Suprapubic skin (tissue), 4 donors: ENCODE data around the gene FAM120B. TPM values are rescaled to one million over a fixed set of nuclear protein-coding genes. Genes with fewer than 3 reads are reported as not detected.
"Not testable (repeated sequence)": the region's sequence is repeated elsewhere in the genome, so short reads cannot be mapped to it uniquely, and the experiment has no call there.

Experiments
- DNase-seq, 2 donors: peaks; one replicate each; pipeline ENCODE4 v3.0.0-alpha.2; 2019; ENCODE audit warnings: low spot score in 2 of 2
- H3K27ac ChIP-seq: fragments of 200-600 bp; sonication (generic); one replicate; pipeline ENCODE4 v1.5.1; 2019
- H3K27me3 ChIP-seq: fragments of 200-600 bp; sonication (generic); one replicate; pipeline ENCODE4 v1.5.1; 2019
- H3K36me3 ChIP-seq: fragments of 200-600 bp; sonication (generic); one replicate; pipeline ENCODE4 v1.5.1; 2019
- H3K4me1 ChIP-seq: fragments of 200-600 bp; sonication (generic); one replicate; pipeline ENCODE4 v1.5.1; 2019
- H3K4me3 ChIP-seq: fragments of 200-600 bp; sonication (generic); one replicate; pipeline ENCODE4 v1.5.1; 2019; ENCODE audit warnings: mild to moderate bottlenecking
- H3K9me3 ChIP-seq: fragments of 200-600 bp; sonication (generic); one replicate; pipeline ENCODE4 v1.5.1; 2019
- CTCF ChIP-seq, 2 donors: fragments of 200-600 bp in 1 of 2; fragments of 450-650 bp in 1 of 2; sonication (generic) in 1 of 2; IDR thresholded peaks; one replicate each; pipeline ENCODE4 v1.5.1; 2016 to 2019; ENCODE audit warnings: antibody characterized with exemption in 2 of 2, mild to moderate bottlenecking in 1 of 2, moderate library complexity in 1 of 2
- EP300 ChIP-seq: sonication (generic); formaldehyde crosslinking; IDR thresholded peaks from one replicate; pipeline ENCODE4 v1.6.1; 2017; ENCODE audit warnings: antibody characterized with exemption
- POLR2A ChIP-seq, 2 donors: fragments of 450-650 bp; IDR thresholded peaks; one replicate each; pipeline ENCODE4 v1.6.1; 2017; ENCODE audit warnings: antibody characterized with exemption in 2 of 2, mild to moderate bottlenecking in 2 of 2, moderate library complexity in 2 of 2
- POLR2AphosphoS5 ChIP-seq, 3 donors: sonication (generic); formaldehyde crosslinking; IDR thresholded peaks; one replicate each; pipeline ENCODE4 v1.6.1; 2017; ENCODE audit warnings: antibody characterized with exemption in 3 of 3
- WGBS: methylation state at CpG from one replicate; pipeline ENCODE4 v1.1.5; 2018; 5-methylcytosine and 5-hydroxymethylcytosine counted together
- total RNA-seq, 4 donors: library from RNA; depleted of rRNA; stranded (reverse); fragments of >200 nt; gene quantifications; one replicate each; pipeline ENCODE4 v1.1.0, GENCODE V29; 2016

FAM120B gene
- total RNA-seq, 4 donors from 2014 or later: 19.9 to 55.4 (median 27.6) TPM

- Histone ChIP-seq H3K27ac (no peak overlapping the region), H3K4me1 (no peaks in the 10 kb centered on the region), H3K4me3 (no peak overlapping the region), H3K9me3 (no peaks in the 10 kb centered on the region), H3K36me3 (peaks cover 77% of the 10 kb centered on the region), H3K27me3 (no peaks in the 10 kb centered on the region)
- 93% methylated on average over 7 of the region's 7 CpGs for WGBS
- TF ChIP-seq POLR2A (IDR thresholded peaks at IDR 0.05) (no peak), CTCF (IDR thresholded peaks at IDR 0.05) (no peak), POLR2AphosphoS5 (IDR thresholded peaks at IDR 0.05) (no peak), EP300 (no peak)
- no peak for DNase-seq
These were observed 86.5 kb downstream of the FAM120B start for GRCh38 chr6:170393033-170393432.

GRCh38 chr6:170393807-170394399, 87.3 kb downstream of the FAM120B start:
- Histone ChIP-seq H3K27me3 (no peaks in the 10 kb centered on the region), H3K36me3 (peaks cover 74% of the 10 kb centered on the region), H3K4me1 (no peaks in the 10 kb centered on the region), H3K9me3 (no peaks in the 10 kb centered on the region), H3K4me3 (no peak overlapping the region), H3K27ac (no peak overlapping the region)
- TF ChIP-seq POLR2A (IDR thresholded peaks at IDR 0.05) (no peak), EP300 (no peak), CTCF (IDR thresholded peaks at IDR 0.05) (no peak), POLR2AphosphoS5 (IDR thresholded peaks at IDR 0.05) (no peak)
- 76% methylated on average over 4 of the region's 9 CpGs for WGBS
- DNase-seq: no peak

- Histone ChIP-seq H3K27me3 (no peaks in the 10 kb centered on the region), H3K36me3 (peaks cover 68% of the 10 kb centered on the region), H3K9me3 (no peaks in the 10 kb centered on the region), H3K27ac (no peak overlapping the region), H3K4me3 (no peak overlapping the region), H3K4me1 (no peaks in the 10 kb centered on the region)
- TF ChIP-seq CTCF (IDR thresholded peaks at IDR 0.05) (no peak), EP300 (no peak), POLR2AphosphoS5 (IDR thresholded peaks at IDR 0.05) (no peak), POLR2A (IDR thresholded peaks at IDR 0.05) (no peak)
- no peak for DNase-seq
- WGBS: 97% methylated on average over 6 of the region's 6 CpGs
These were observed 88.4 kb downstream of the FAM120B start for GRCh38 chr6:170394980-170395379.

GRCh38 chr6:170398743-170399369, 92.3 kb downstream of the FAM120B start:
- not testable (repeated sequence) for H3K4me1 ChIP-seq, DNase-seq, H3K27ac ChIP-seq, H3K4me3 ChIP-seq, H3K9me3 ChIP-seq, H3K27me3 ChIP-seq
- 85% methylated on average over 1 of the region's 1 CpG for WGBS
- peaks cover 71% of the 10 kb centered on the region for H3K36me3 ChIP-seq

- H3K27me3 ChIP-seq, H3K4me1 ChIP-seq, H3K9me3 ChIP-seq, H3K27ac ChIP-seq, H3K4me3 ChIP-seq, DNase-seq: not testable (repeated sequence)
- H3K36me3 ChIP-seq: peaks cover 71% of the 10 kb centered on the region
- 65% methylated on average over 2 of the region's 2 CpGs for WGBS
These were observed 93.5 kb downstream of the FAM120B start for GRCh38 chr6:170399955-170400558.

GRCh38 chr6:170402318-170403040, 95.9 kb downstream of the FAM120B start:
- peaks cover 72% of the 10 kb centered on the region for H3K36me3 ChIP-seq
- DNase-seq: no peak
- TF ChIP-seq EP300 (no peak), POLR2AphosphoS5 (IDR thresholded peaks at IDR 0.05) (no peak), POLR2A (IDR thresholded peaks at IDR 0.05) (no peak), CTCF (IDR thresholded peaks at IDR 0.05) (no peak)
- WGBS: 86% methylated on average over 13 of the region's 13 CpGs
- H3K4me3 ChIP-seq: no peak overlapping the region
- H3K9me3 ChIP-seq: no peaks in the 10 kb centered on the region
- H3K4me1 ChIP-seq: no peaks in the 10 kb centered on the region
- H3K27ac ChIP-seq: no peak overlapping the region
- H3K27me3 ChIP-seq: no peaks in the 10 kb centered on the region
